IPS-18c (cell line): ENCODE data around the gene IFNA17.
"Not testable (repeated sequence)": the region's sequence is repeated elsewhere in the genome, so short reads cannot be mapped to it uniquely, and the experiment has no call there.

Experiments
- H3K4me3 ChIP-seq: 2 replicates; pipeline ENCODE4 v1.7.0; 2013; ENCODE audit warnings: low read depth, mild to moderate bottlenecking, low read length, moderate library complexity; ENCODE audit not compliant: insufficient read depth
- H3K9me3 ChIP-seq: one replicate; pipeline ENCODE4 v1.6.1; 2013; ENCODE audit warnings: mild to moderate bottlenecking, low read length, moderate library complexity; ENCODE audit not compliant: control insufficient read depth, insufficient read depth

IFNA17 gene

DNA sequence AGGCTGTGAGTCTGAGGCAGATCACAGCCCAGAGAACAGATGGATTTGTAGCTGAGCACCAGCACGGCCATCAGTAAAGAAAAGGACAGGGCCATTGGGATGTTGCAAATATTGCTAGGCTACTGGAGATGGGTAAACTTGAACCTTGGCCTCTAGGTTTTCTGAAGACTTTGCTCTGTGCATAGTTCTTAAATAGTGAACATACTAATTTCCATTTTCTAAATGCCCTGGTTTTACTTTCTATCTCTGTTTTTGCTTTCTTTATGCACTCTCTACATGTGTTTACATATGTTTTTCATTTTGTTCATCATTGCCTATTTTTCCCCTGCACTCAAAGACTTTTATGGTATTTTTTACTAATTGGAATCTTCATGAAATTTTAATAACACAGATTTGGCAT, 10.8 kb downstream of the IFNA17 start, which contains the start of gene IFNA16:
Gene IFNA16, minus strand, starts transcription at position 101 of the 400 bp plus-strand sequence. Its CDS starts 6 bp downstream, at position 95.
- not testable (repeated sequence) for H3K4me3 ChIP-seq, H3K9me3 ChIP-seq

DNA sequence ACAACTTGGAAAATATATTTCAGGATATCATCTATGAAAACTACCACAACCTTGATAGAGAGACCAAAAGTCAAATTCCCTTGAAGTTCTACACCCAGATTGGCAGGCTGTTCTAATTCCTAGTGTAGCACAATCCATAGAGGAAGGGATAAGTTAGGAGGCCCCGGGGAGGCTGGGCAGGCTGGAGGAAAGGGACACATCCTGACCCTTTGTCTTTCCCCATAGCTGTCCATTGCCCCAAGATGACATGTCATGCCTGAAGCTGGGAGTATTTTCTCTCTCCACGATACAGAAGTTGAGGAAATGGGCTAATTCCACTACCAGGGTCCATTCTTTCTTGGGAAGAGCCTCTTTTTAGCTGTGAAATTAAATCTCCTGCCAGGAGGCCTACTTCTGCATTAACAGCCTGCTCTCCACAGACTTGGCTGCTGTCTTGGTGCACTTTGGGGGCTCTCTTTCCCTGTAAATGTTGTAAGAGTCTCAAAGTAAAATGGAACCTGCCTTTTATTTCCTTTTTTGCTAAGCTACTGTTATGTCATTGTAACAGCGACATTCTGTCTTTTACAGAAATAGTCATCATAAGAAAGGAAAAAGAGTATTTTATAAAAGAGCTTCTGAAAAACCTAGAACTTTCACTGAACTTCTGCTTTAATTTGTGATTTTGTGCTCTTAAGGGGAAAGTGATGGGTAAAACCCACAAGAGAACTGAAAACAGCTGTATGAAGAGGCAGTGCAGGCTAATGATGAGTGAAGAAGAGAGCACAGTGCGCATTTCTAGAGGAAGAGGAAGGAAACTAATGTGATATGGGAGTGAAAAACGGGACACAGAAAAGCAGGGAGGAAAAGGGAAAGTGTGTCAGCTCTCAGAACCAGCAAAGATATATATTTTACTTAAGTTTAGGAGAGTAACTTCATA, 14.4 kb downstream of the IFNA17 start:
- H3K4me3 ChIP-seq, H3K9me3 ChIP-seq: not testable (repeated sequence)

GRCh38 chr9:21212160-21212559, 15.9 kb downstream of the IFNA17 start:
- H3K9me3 ChIP-seq, H3K4me3 ChIP-seq: not testable (repeated sequence)

DNA sequence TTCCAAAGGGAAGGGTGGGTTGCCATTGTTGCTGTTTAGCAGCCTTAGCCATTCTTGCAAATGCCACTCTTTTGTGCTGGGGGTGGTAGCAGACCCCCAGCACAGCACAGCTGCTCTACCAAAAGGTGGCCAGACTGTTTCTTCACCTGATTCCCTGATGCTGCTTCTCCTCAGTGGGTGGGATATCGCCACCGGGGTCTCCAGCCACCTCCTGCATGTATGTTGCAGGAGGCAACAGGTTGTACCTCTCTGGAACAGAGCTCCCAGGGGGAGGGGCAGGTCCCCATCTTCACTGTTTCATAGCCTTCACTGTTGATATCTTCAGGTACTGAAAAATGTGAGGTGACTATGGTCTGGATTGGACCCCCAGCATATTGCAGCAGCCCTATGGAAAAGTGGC, 17.2 kb downstream of the IFNA17 start:
- H3K4me3 ChIP-seq, H3K9me3 ChIP-seq: not testable (repeated sequence)

GRCh38 chr9:21210311-21210710, 17.7 kb downstream of the IFNA17 start:
- no peaks in the 10 kb centered on the region for H3K9me3 ChIP-seq
- no peak overlapping the region for H3K4me3 ChIP-seq

DNA sequence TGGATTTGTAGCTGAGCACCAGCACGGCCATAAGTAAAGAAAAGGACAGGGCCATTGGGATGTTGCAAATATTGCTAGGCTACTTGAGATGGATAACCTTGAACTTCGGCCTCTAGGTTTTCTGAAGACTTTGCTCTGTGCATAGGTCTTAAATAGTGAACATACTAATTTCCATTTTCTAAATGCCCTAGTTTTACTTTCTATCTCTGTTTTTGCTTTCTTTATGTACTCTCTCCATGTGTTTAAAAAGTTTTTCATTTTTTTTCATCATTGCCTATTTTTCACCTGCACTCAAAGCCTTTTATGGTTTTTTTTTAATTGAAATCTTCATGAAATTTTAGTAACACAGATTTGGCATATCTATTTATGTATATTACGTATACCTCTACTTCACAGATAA, 21.0 kb downstream of the IFNA17 start, which contains the start of gene IFNA10:
Gene IFNA10, minus strand, starts transcription at position 101 of the 400 bp plus-strand sequence. Its CDS starts 46 bp downstream, at position 55.
- not testable (repeated sequence) for H3K4me3 ChIP-seq, H3K9me3 ChIP-seq

DNA sequence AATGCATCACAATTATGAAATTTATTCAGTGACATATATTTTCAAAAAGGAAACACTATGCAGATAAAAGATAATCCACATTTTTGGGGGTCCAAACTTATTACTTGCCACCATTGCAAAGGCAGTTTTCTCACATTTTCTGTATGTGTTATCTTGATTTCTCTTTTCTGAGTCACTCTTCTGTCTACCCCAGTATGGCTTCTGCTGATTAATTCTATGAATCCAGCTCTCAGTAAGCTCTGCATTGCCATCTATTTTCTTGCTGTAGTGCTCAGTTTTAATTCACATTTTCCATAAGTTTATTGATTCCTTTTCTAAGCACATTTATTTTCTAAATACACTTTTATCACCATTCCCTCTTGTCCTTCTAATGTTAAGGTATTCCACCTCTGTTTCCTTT, 22.8 kb downstream of the IFNA17 start:
- Histone ChIP-seq H3K9me3 (no peaks in the 10 kb centered on the region), H3K4me3 (no peak overlapping the region)

DNA sequence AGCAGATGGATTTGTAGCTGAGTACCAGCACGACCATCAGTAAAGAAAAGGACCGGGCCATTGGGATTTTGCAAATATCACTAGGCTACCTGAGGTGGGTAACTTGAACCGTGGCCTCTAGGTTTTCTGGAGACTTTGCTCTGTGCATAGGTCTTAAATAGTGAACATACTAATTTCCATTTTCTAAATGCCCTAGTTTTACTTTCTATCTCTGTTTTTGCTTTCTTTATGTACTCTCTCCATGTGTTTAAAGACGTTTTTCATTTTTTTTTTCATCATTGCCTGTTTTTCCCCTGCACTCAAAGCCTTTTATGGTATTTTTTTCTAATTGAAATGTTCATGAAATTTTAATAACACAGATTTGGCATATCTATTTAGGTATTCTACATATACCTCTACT, 25.9 kb downstream of the IFNA17 start, which contains the start of gene IFNA7:
Gene IFNA7, minus strand, starts transcription at position 101 of the 400 bp plus-strand sequence. Its CDS starts 40 bp downstream, at position 61.
- H3K4me3 ChIP-seq, H3K9me3 ChIP-seq: not testable (repeated sequence)

DNA sequence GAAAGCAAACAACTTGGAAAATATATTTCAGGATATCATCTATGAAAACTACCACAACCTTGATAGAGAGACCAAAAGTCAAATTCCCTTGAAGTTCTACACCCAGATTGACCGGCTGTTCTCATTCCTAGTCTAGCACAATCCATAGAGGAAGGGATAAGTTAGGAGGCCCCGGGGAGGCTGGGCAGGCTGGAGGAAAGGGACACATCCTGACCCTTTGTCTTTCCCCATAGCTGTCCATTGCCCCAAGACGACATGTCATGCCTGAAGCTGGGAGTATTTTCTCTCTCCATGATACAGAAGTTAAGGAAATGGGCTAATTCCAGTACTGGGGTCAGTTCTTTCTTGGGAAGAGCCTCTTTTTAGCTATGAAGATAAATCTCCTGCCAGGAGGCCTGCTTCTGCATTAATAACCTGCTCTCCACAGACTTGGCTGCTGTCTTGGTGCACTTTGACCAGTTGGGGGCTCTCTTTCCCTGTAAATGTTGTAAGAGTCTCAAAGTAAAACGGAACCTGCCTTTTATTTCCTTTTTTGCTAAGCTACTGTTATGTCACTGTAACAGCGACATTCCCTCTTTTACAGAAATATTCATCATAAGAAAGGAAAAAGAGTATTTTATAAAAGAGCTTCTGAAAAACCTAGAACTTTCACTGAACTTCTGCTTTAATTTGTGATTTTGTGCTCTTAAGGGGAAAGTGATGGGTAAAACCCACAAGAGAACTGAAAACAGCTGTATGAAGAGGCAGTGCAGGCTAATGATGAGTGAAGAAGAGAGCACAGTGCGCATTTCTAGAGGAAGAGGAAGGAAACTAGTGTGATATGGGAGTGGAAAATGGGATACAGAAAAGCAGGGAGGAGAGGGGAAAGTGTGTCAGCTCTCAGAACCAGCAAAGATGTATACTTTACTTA, 32.9 kb downstream of the IFNA17 start:
- H3K4me3 ChIP-seq, H3K9me3 ChIP-seq: not testable (repeated sequence)

DNA sequence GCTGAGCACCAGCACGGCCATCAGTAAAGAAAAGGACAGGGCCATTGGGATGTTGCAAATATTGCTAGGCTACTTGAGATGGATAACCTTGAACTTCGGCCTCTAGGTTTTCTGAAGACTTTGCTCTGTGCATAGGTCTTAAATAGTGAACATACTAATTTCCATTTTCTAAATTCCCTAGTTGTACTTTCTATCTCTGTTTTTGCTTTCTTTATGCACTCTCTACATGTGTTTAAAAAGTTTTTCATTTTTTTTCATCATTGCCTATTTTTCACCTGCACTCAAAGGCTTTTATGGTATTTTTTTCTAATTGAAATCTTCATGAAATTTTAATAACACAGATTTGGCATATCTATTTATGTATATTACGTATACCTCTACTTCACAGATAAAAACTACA, 40.5 kb downstream of the IFNA17 start, which contains the start of gene IFNA4:
Gene IFNA4, minus strand, starts transcription at position 101 of the 400 bp plus-strand sequence. Its CDS starts 56 bp downstream, at position 45.
- not testable (repeated sequence) for H3K9me3 ChIP-seq, H3K4me3 ChIP-seq

DNA sequence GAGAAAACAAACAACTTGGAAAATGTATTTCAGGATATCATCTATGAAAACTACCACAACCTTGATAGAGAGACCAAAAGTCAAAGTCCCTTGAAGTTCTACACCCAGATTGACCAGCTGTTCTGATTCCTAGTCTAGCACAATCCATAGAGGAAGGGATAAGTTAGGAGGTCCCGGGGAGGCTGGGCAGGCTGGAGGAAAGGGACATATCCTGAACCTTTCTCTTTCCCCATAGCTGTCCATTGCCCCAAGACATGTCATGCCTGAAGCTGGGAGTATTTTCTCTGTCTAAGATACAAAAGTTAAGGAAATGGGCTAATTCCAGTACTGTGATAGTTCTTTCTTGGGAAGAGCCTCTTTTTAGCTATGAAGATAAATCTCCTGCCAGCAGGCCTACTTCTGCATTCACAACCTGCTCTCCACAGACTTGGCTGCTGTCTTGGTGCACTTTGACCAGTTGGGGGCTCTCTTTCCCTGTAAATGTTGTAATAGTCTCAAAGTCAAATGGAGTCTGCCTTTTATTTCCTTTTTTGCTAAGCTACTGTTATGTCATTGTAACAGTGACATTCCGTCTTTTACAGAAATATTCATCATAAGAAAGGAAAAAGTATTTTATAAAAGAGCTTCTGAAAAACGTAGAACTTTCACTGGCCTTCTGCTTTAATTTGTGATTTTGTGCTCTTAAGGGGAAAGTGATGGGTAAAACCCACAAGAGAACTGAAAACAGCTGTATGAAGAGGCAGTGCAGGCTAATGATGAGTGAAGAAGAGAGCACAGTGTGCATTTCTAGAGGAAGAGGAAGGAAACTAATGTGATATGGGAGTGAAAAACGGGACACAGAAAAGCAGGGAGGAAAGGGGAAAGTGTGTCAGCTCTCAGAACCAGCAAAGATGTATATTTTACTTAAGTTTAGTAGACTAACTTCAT, 44.9 kb downstream of the IFNA17 start:
- H3K9me3 ChIP-seq, H3K4me3 ChIP-seq: not testable (repeated sequence)
